SK-N-MC (cell line): Measurements from ENCODE around the gene IZUMO1.

Experiments
- EZH2 ChIP-seq: fragments of 200-600 bp; sonication (generic); IDR thresholded peaks from one replicate; pipeline ENCODE4 v1.6.1; 2017; ENCODE audit warnings: antibody characterized with exemption
- POLR2AphosphoS5 ChIP-seq: IDR thresholded peaks from 2 replicates; pipeline ENCODE4 v1.6.1; 2012; ENCODE audit warnings: mild to moderate bottlenecking, low read depth, low read length, borderline replicate concordance

GRCh38 chr19:48726556-48726955, 20.2 kb downstream of the IZUMO1 start:
- no peak for TF ChIP-seq EZH2
- no peak for TF ChIP-seq POLR2AphosphoS5
